HepG2 (cell line): ENCODE results near the gene ATG4D. TPM values are rescaled to one million over a fixed set of nuclear protein-coding genes. Genes with fewer than 3 reads are reported as not detected.

Experiments used
- ATAC-seq: fragments of 200-7000 bp; cut with Tn5 transposase; 3 replicates; pipeline ENCODE4 v1.9.1; 2020; ENCODE audit warnings: mild to moderate bottlenecking, moderate library complexity
- BruUV-seq: library from RNA; stranded (reverse); fragments of 400-500 nt; replicated peaks from 2 replicates; lab custom pipeline; 2021; lab: Mats Ljungman, UMichigan
- CTCF ChIA-PET: fragments of 300-600 bp; formaldehyde crosslinking; extraction: SDS; loops from one replicate; lab custom pipeline; 2021; ENCODE audit warnings: low total read pairs, inconsistent platforms, low intra/inter-chr PET ratio; lab: Yijun Ruan, JAX
- POLR2A ChIA-PET: fragments of 350-600 bp; sonication (Branson Sonifier 250); formaldehyde crosslinking; loops from one replicate; lab custom pipeline; 2020; ENCODE audit warnings: antibody characterized with exemption, inconsistent platforms; lab: Yijun Ruan, JAX
- DNase-seq: peaks from one replicate; pipeline ENCODE4 v3.0.0-alpha.2; 2015; ENCODE audit warnings: low spot score
- FAIRE-seq: peaks from 3 replicates; lab custom pipeline; 2011; peaks lifted over from hg19 to GRCh38; lab: Jason Lieb, UNC
- H2AFZ ChIP-seq: one replicate; pipeline ENCODE4 v1.6.1; 2011; ENCODE audit warnings: low read length, inconsistent platforms
- H3K27ac ChIP-seq: fragments of 300-600 bp; 3 replicates; pipeline ENCODE4 v1.8.0; 2011; ENCODE audit warnings: mixed run types, mild to moderate bottlenecking, mixed read lengths, low read length, inconsistent platforms; ENCODE audit not compliant: insufficient read depth; ENCODE audit errors: extremely low read length
- H3K27me3 ChIP-seq, 2 experiments: fragments of 200-600 bp in 1 of 2; 2 replicates in 1 of 2; 3 replicates in 1 of 2; pipeline versions ENCODE4 v1.6.0 to v1.8.0; 2011; ENCODE audit warnings: low read length in 2 of 2, mild to moderate bottlenecking in 2 of 2, moderate library complexity in 2 of 2, inconsistent platforms in 1 of 2; ENCODE audit not compliant: insufficient read depth in 2 of 2, control insufficient read depth in 1 of 2
- H3K36me3 ChIP-seq, 2 experiments: fragments of 200-600 bp in 1 of 2; replicated peaks in 1 of 2; 2 replicates in 1 of 2; 3 replicates in 1 of 2; pipeline versions ENCODE4 v1.5.1 to v1.8.0; 2011; ENCODE audit warnings: low read length in 2 of 2, inconsistent platforms in 1 of 2; ENCODE audit not compliant: insufficient read depth in 2 of 2, control insufficient read depth in 1 of 2
- H3K4me1 ChIP-seq: 2 replicates; pipeline ENCODE4 v1.5.1; 2012; ENCODE audit warnings: low read length, inconsistent platforms; ENCODE audit not compliant: insufficient read depth
- H3K4me2 ChIP-seq: 2 replicates; pipeline ENCODE4 v1.6.0; 2011; ENCODE audit warnings: low read depth, low read length, inconsistent platforms
- H3K4me3 ChIP-seq, 3 experiments: fragments of 200-600 bp in 1 of 3; sonication (generic), shearing (Covaris generic) in 1 of 3; replicated peaks in 1 of 3; 2 replicates each; pipeline ENCODE4 v1.5.1; 2011 to 2016; ENCODE audit warnings: low read length in 3 of 3, inconsistent platforms in 2 of 3, low read depth in 2 of 3, mild to moderate bottlenecking in 2 of 3, control low read depth in 1 of 3, mixed read lengths in 1 of 3; ENCODE audit not compliant: insufficient read depth in 1 of 3
- H3K79me2 ChIP-seq: one replicate; pipeline ENCODE4 v1.6.1; 2011; ENCODE audit warnings: low read length, inconsistent platforms; ENCODE audit not compliant: insufficient read depth
- H3K9ac ChIP-seq: 2 replicates; pipeline ENCODE4 v1.6.0; 2011; ENCODE audit warnings: mild to moderate bottlenecking, low read depth, low read length, inconsistent platforms; ENCODE audit not compliant: insufficient read depth
- H3K9me3 ChIP-seq: 2 replicates; pipeline ENCODE4 v1.5.1; 2012; ENCODE audit warnings: mild to moderate bottlenecking, low read length
- H4K20me1 ChIP-seq: 2 replicates; pipeline ENCODE4 v1.6.0; 2011; ENCODE audit warnings: inconsistent platforms, mild to moderate bottlenecking, low read length, moderate library complexity; ENCODE audit not compliant: insufficient read depth
- GMEB1 ChIP-seq: sonication (generic); formaldehyde crosslinking; IDR thresholded peaks from 2 replicates; pipeline ENCODE4 v1.5.1; 2020; ENCODE audit warnings: missing genetic modification reagents, mild to moderate bottlenecking, borderline replicate concordance
- KIAA2018 ChIP-seq: sonication (generic); formaldehyde crosslinking; IDR thresholded peaks from 2 replicates; pipeline ENCODE4 v1.5.0; 2020; ENCODE audit warnings: mild to moderate bottlenecking, missing genetic modification reagents, borderline replicate concordance
- PHF20 ChIP-seq: sonication (generic); formaldehyde crosslinking; IDR thresholded peaks from 2 replicates; pipeline ENCODE4 v1.5.0; 2020; ENCODE audit warnings: mild to moderate bottlenecking, missing genetic modification reagents
- TFAP4 ChIP-seq: sonication (generic); IDR thresholded peaks from 2 replicates; pipeline ENCODE4 v1.6.1; 2016; ENCODE audit warnings: low read depth, borderline replicate concordance
- ZNF281 ChIP-seq: sonication (generic); formaldehyde crosslinking; IDR thresholded peaks from 2 replicates; pipeline ENCODE4 v1.4.0; 2020; ENCODE audit warnings: missing genetic modification reagents, borderline replicate concordance
- ZNF44 ChIP-seq: sonication (generic); formaldehyde crosslinking; IDR thresholded peaks from 2 replicates; pipeline ENCODE4 v1.5.1; 2020; ENCODE audit warnings: mild to moderate bottlenecking, missing genetic modification reagents
- ZNF777 ChIP-seq: sonication (generic); formaldehyde crosslinking; IDR thresholded peaks from 2 replicates; pipeline ENCODE4 v1.4.0; 2020; ENCODE audit warnings: missing genetic modification reagents
- WGBS: methylation state at CpG from one replicate; pipeline ENCODE4 v1.1.6; 2017; ENCODE audit warnings: low lambda C conversion rate; 5-methylcytosine and 5-hydroxymethylcytosine counted together
- in situ Hi-C: cut with HindIII; loops from 2 replicates; pipeline ENCODE4 v1.10.0; 2017; ENCODE audit warnings: low pct_unique_long_range_greater_than_20kb; ENCODE audit not compliant: extremely low pct_ligation_motif_present
- intact Hi-C: fragments of 100-400 bp; cut with micrococcal nuclease; formaldehyde crosslinking; loops from one replicate; pipeline ENCODE4 v1.10.0; 2022; ENCODE audit not compliant: unreplicated experiment
- polyA plus RNA-seq, 8 experiments: library from polyadenylated mRNA; depleted of rRNA in 3 of 8; stranded (reverse) in 7 of 8; unstranded in 1 of 8; fragments of >200 nt; fragmentation: Illumina TruSeq in 4 of 8; extraction: Trizol in 4 of 8; gene quantifications; 2 replicates each; pipeline versions ENCODE4 v1.2.1 to v1.2.3, GENCODE V29; 2011 to 2016; ENCODE audit warnings: low read depth in 4 of 8, missing spikeins in 1 of 8, mixed read lengths in 1 of 8; ENCODE audit not compliant: insufficient read depth in 1 of 8
- total RNA-seq, 5 experiments: library from RNA; depleted of rRNA; stranded (reverse); fragments of >200 nt; fragmentation: Illumina TruSeq; extraction: Trizol; gene quantifications; 2 replicates each; pipeline ENCODE4 v1.2.3, GENCODE V29; 2016; ENCODE audit warnings: low read depth in 1 of 5

ATG4D gene
- total and polyA plus RNA-seq, 2 of the 13 experiments (the other 11 are each of a cell fraction or from before 2014, with no cell fraction given), result 17.8 to 19.0 TPM

GRCh38 chr19:10517760-10518443 lies 25.8 kb upstream of the ATG4D start:
- in situ Hi-C loops, result no loop called here
- CTCF ChIA-PET, result no interaction called here
- TF ChIP-seq PHF20 (CRISPR knock-in tag), result no peak
- no peak for TF ChIP-seq GMEB1 (CRISPR knock-in tag)
- peak; percentile 27; the same call in 1 of the 2 replicates for TF ChIP-seq ZNF281 (CRISPR knock-in tag)
- TF ChIP-seq KIAA2018 (CRISPR knock-in tag), result no peak
- no peak for TF ChIP-seq ZNF44
- peak; percentile 84; the same call in 1 of the 2 replicates for TF ChIP-seq ZNF777 (CRISPR knock-in tag)
- TF ChIP-seq TFAP4, result no peak

More at GRCh38 chr19:10517760-10518443, 25.8 kb upstream of the ATG4D start:
- Histone ChIP-seq H3K4me2 (peak overlapping the region; percentile 74), H3K36me3 (no peaks in the 10 kb centered on the region), H2AFZ (no peak overlapping the region), H3K27me3 (peaks cover 15 to 65% of the 10 kb centered on the region in 2 experiments), H3K9me3 (no peaks in the 10 kb centered on the region), H3K4me1 (peaks cover 48% of the 10 kb centered on the region), H3K27ac (no peak overlapping the region), H3K79me2 (no peaks in the 10 kb centered on the region), H3K4me3 (peak overlapping the region; percentile 26 to 66 (median 34); a peak in 5 of 6 replicates), H4K20me1 (no peaks in the 10 kb centered on the region), H3K9ac (no peak overlapping the region)
- DNase-seq, result no peak
- 3% methylated on average over 13 of the region's 27 CpGs for WGBS
- POLR2A ChIA-PET, result no interaction called here
- peak; percentile 28; the same call in 1 of the 3 replicates for ATAC-seq
- no peak for FAIRE-seq
- no TSS peak for BruUV-seq
- intact Hi-C loops, result no loop called here
